IMR-90 (cell line): ENCODE results near the gene TPST1. TPM values are rescaled to one million over a fixed set of nuclear protein-coding genes. Genes with fewer than 3 reads are reported as not detected.

Experiments
- ATAC-seq: fragments of 200-7000 bp; cut with Tn5 transposase; 2 replicates; pipeline ENCODE4 v1.9.1; 2020; ENCODE audit warnings: low read depth, mild to moderate bottlenecking, moderate library complexity
- BruUV-seq: library from RNA; stranded (reverse); fragments of 400-500 nt; replicated peaks from 2 replicates; lab custom pipeline; 2021; lab: Mats Ljungman, UMichigan
- CTCF ChIA-PET: fragments of 300-600 bp; formaldehyde crosslinking; extraction: SDS; loops from one replicate; lab custom pipeline; 2021; ENCODE audit warnings: antibody characterized with exemption; lab: Yijun Ruan, JAX
- POLR2A ChIA-PET: fragments of 300-600 bp; sonication (Branson Sonifier 250); formaldehyde crosslinking; loops from one replicate; lab custom pipeline; 2022; ENCODE audit warnings: antibody characterized with exemption; ENCODE audit not compliant: unreplicated experiment; lab: Charles Lee
- DNase-seq: peaks from one replicate; pipeline ENCODE4 v3.0.0; 2013
- H2AFZ ChIP-seq: replicated peaks from 2 replicates; pipeline ENCODE3; 2013; ENCODE audit warnings: low read length, mild to moderate bottlenecking; ENCODE audit not compliant: poor library complexity
- H2AK5ac ChIP-seq: 2 replicates; pipeline ENCODE4 v1.6.1; 2013; ENCODE audit warnings: low read depth, low read length, inconsistent platforms
- H2AK9ac ChIP-seq: replicated peaks from 2 replicates; pipeline ENCODE3; 2013; ENCODE audit warnings: mild to moderate bottlenecking, low read depth, low read length, moderate library complexity; ENCODE audit not compliant: poor library complexity
- H2BK120ac ChIP-seq: 2 replicates; pipeline ENCODE4 v1.6.1; 2013; ENCODE audit warnings: low read depth, low read length, inconsistent platforms
- H2BK15ac ChIP-seq: 3 replicates; pipeline ENCODE4 v1.6.1; 2013; ENCODE audit warnings: low read depth, low read length, inconsistent platforms
- H2BK20ac ChIP-seq: 2 replicates; pipeline ENCODE4 v1.6.1; 2013; ENCODE audit warnings: low read depth, mild to moderate bottlenecking, inconsistent platforms, low read length, moderate library complexity
- H2BK5ac ChIP-seq: 2 replicates; pipeline ENCODE4 v1.6.1; 2013; ENCODE audit warnings: mild to moderate bottlenecking, low read depth, low read length, inconsistent platforms; ENCODE audit not compliant: poor library complexity, severe bottlenecking
- H3K14ac ChIP-seq: replicated peaks from 2 replicates; pipeline ENCODE4 v1.6.1; 2013; ENCODE audit warnings: low read depth, low read length, inconsistent platforms
- H3K18ac ChIP-seq: 2 replicates; pipeline ENCODE4 v1.6.1; 2013; ENCODE audit warnings: low read depth, low read length, control low read depth
- H3K23ac ChIP-seq: 2 replicates; pipeline ENCODE4 v1.6.1; 2013; ENCODE audit warnings: low read depth, low read length, inconsistent platforms
- H3K27ac ChIP-seq: 2 replicates; pipeline ENCODE4 v1.5.1; 2013; ENCODE audit warnings: mild to moderate bottlenecking, control low read depth, low read length; ENCODE audit not compliant: insufficient read depth
- H3K27me3 ChIP-seq: 2 replicates; pipeline ENCODE4 v1.6.1; 2013; ENCODE audit warnings: low read length; ENCODE audit not compliant: control insufficient read depth, insufficient read depth
- H3K36me3 ChIP-seq: 2 replicates; pipeline ENCODE4 v1.6.1; 2013; ENCODE audit warnings: low read length, mixed read lengths; ENCODE audit not compliant: control insufficient read depth, insufficient read depth
- H3K4ac ChIP-seq: 2 replicates; pipeline ENCODE4 v1.6.1; 2013; ENCODE audit warnings: low read depth, low read length, inconsistent platforms
- H3K4me1 ChIP-seq: 2 replicates; pipeline ENCODE4 v1.6.1; 2013; ENCODE audit warnings: low read length, mixed read lengths; ENCODE audit not compliant: control insufficient read depth, insufficient read depth
- H3K4me2 ChIP-seq: 2 replicates; pipeline ENCODE4 v1.6.1; 2013; ENCODE audit warnings: low read depth, mild to moderate bottlenecking, control low read depth, low read length, moderate library complexity
- H3K4me3 ChIP-seq: 2 replicates; pipeline ENCODE4 v1.5.1; 2013; ENCODE audit warnings: low read depth, mild to moderate bottlenecking, control low read depth, low read length, moderate library complexity; ENCODE audit not compliant: insufficient read depth
- H3K56ac ChIP-seq: 2 replicates; pipeline ENCODE4 v1.6.1; 2013; ENCODE audit warnings: low read length, inconsistent platforms; ENCODE audit not compliant: insufficient read depth; ENCODE audit errors: extremely low read depth
- H3K79me1 ChIP-seq, 2 experiments: 2 replicates each; pipeline ENCODE4 v1.6.1; 2013; ENCODE audit warnings: low read length in 2 of 2, inconsistent platforms in 1 of 2, low read depth in 1 of 2
- H3K9ac ChIP-seq: 2 replicates; pipeline ENCODE4 v1.6.1; 2013; ENCODE audit warnings: low read depth, low read length, control low read depth
- H3K9me1 ChIP-seq: 2 replicates; pipeline ENCODE4 v1.6.1; 2013; ENCODE audit warnings: low read length, inconsistent platforms; ENCODE audit not compliant: insufficient read depth
- H3K9me3 ChIP-seq: 2 replicates; pipeline ENCODE4 v1.6.1; 2013; ENCODE audit warnings: low read length; ENCODE audit not compliant: control insufficient read depth, insufficient read depth
- H4K20me1 ChIP-seq: 2 replicates; pipeline ENCODE4 v1.6.1; 2013; ENCODE audit warnings: low read length, inconsistent platforms; ENCODE audit not compliant: insufficient read depth
- H4K5ac ChIP-seq: 2 replicates; pipeline ENCODE4 v1.6.1; 2013; ENCODE audit warnings: mild to moderate bottlenecking, low read depth, low read length, control low read depth
- H4K8ac ChIP-seq, 2 experiments: 2 replicates each; pipeline ENCODE4 v1.6.1; 2013; ENCODE audit warnings: low read depth in 2 of 2, low read length in 2 of 2, control low read depth in 1 of 2, inconsistent platforms in 1 of 2
- H4K91ac ChIP-seq: 2 replicates; pipeline ENCODE4 v1.6.1; 2013; ENCODE audit warnings: low read depth, low read length, inconsistent platforms; ENCODE audit not compliant: insufficient read depth
- CHD1 ChIP-seq: IDR thresholded peaks from 2 replicates; pipeline ENCODE4 v1.6.1; 2012; ENCODE audit warnings: low read depth, low read length, improper control_type of control experiment
- ELK1 ChIP-seq: fragments of 150-350 bp; IDR thresholded peaks from 2 replicates; pipeline ENCODE4 v1.6.1; 2016; ENCODE audit warnings: low read depth, mild to moderate bottlenecking, low read length, moderate library complexity, borderline replicate concordance
- FOS ChIP-seq: fragments of 150-350 bp; IDR thresholded peaks from 2 replicates; pipeline ENCODE4 v1.6.1; 2016; ENCODE audit warnings: low read depth, low read length
- MAZ ChIP-seq: IDR thresholded peaks from 2 replicates; pipeline ENCODE4 v1.6.1; 2012; ENCODE audit warnings: low read depth, mild to moderate bottlenecking, low read length, improper control_type of control experiment, moderate library complexity, borderline replicate concordance
- MXI1 ChIP-seq: IDR thresholded peaks from 2 replicates; pipeline ENCODE4 v1.6.1; 2012; ENCODE audit warnings: low read depth, mild to moderate bottlenecking, low read length, moderate library complexity, borderline replicate concordance
- NFE2L2 ChIP-seq: fragments of 150-350 bp; IDR thresholded peaks from 2 replicates; pipeline ENCODE4 v1.6.1; 2016; ENCODE audit warnings: low read depth, mild to moderate bottlenecking, low read length
- POLR2A ChIP-seq: IDR thresholded peaks from 2 replicates; pipeline ENCODE4 v1.6.1; 2012; ENCODE audit warnings: mild to moderate bottlenecking, low read depth, low read length
- RFX5 ChIP-seq: IDR thresholded peaks from 2 replicates; pipeline ENCODE4 v1.8.0; 2012; ENCODE audit warnings: low read depth, mild to moderate bottlenecking, low read length, moderate library complexity
- USF2 ChIP-seq: fragments of 150-350 bp; IDR thresholded peaks from 2 replicates; pipeline ENCODE4 v1.6.1; 2017; ENCODE audit warnings: mild to moderate bottlenecking, antibody characterized with exemption, low read length, low read depth
- WGBS, 2 experiments: methylation state at CpG; one replicate each; pipeline versions ENCODE4 v1.1.5 to v1.1.7; 2013; ENCODE audit warnings: missing lambda C conversion rate in 2 of 2; ENCODE audit not compliant: insufficient read length in 1 of 2; ENCODE audit errors: extremely low coverage in 2 of 2; 5-methylcytosine and 5-hydroxymethylcytosine counted together
- dilution Hi-C: fragments of 300-500 bp; cut with HindIII; formaldehyde crosslinking; loops from one replicate; pipeline ENCODE4 v1.14.3; 2018; ENCODE audit warnings: low sequenced_read_pairs; ENCODE audit not compliant: unreplicated experiment
- in situ Hi-C: fragments of 300-500 bp; cut with MboI; formaldehyde crosslinking; loops from 3 replicates; pipeline ENCODE4 v1.14.3; 2019; ENCODE audit warnings: low sequenced_read_pairs, inconsistent platforms, mixed read lengths
- intact Hi-C: fragments of 100-400 bp; cut with micrococcal nuclease; formaldehyde crosslinking; loops from 2 replicates; pipeline ENCODE4 v1.10.0; 2022
- polyA plus RNA-seq, 3 experiments: library from polyadenylated mRNA; depleted of rRNA; stranded (reverse); fragments of >200 nt; gene quantifications; 2 replicates each; pipeline ENCODE4 v1.2.3, GENCODE V29; 2012; ENCODE audit warnings: low replicate concordance in 1 of 3
- total RNA-seq: library from RNA; depleted of rRNA; stranded (reverse); fragments of >200 nt; gene quantifications from 2 replicates; pipeline ENCODE4 v1.2.3, GENCODE V29; 2012

Gene TPST1
- total and polyA plus RNA-seq, 2 of the 4 experiments (the other 2 are of a cell fraction): 37.7 to 58.6 TPM

GRCh38 chr7:66313886-66314568 lies 108.9 kb downstream of the TPST1 start:
- no TSS peak for BruUV-seq
- H4K91ac ChIP-seq: no peak overlapping the region
- H3K14ac ChIP-seq: no peak overlapping the region
- H3K4me1 ChIP-seq: peaks cover 3% of the 10 kb centered on the region; the same call in 1 of the 2 replicates
- CTCF ChIA-PET: no interaction called here
- H2BK5ac ChIP-seq: no peak overlapping the region
- no peak overlapping the region for H3K4ac ChIP-seq
- DNase-seq (no peak), ATAC-seq (no peak)
- H4K5ac ChIP-seq: no peak overlapping the region
- no peak overlapping the region for H2AK9ac ChIP-seq
- POLR2A ChIA-PET: no interaction called here
- peaks cover 15 to 44% of the 10 kb centered on the region in 2 experiments; a peak in 3 of 4 replicates for H3K79me1 ChIP-seq
- no peak overlapping the region for H2BK120ac ChIP-seq
- no peak for TF ChIP-seq ELK1
- TF ChIP-seq USF2: no peak
- no peak for TF ChIP-seq MAZ
- no peak for TF ChIP-seq FOS
- TF ChIP-seq MXI1: no peak
- TF ChIP-seq CHD1: no peak
- no peak for TF ChIP-seq RFX5
- no peak for TF ChIP-seq NFE2L2
- TF ChIP-seq POLR2A: no peak
- no peak overlapping the region for H3K18ac ChIP-seq
- H3K9me1 ChIP-seq: peaks cover 9% of the 10 kb centered on the region
- no peak overlapping the region for H4K8ac ChIP-seq
- no peak overlapping the region for H3K27ac ChIP-seq
- H3K56ac ChIP-seq: no peak overlapping the region
- dilution Hi-C loops (no loop called here), intact Hi-C loops (no loop called here), in situ Hi-C loops (no loop called here)
- H2BK15ac ChIP-seq: no peak overlapping the region
- no peaks in the 10 kb centered on the region for H3K9me3 ChIP-seq
- no peak overlapping the region for H2AK5ac ChIP-seq
- no peak overlapping the region for H3K4me2 ChIP-seq
- no peaks in the 10 kb centered on the region for H3K27me3 ChIP-seq
- no peak overlapping the region for H3K23ac ChIP-seq
- no CpG with 5 or more reads among the region's 8 CpGs for WGBS, 2 experiments
- H2BK20ac ChIP-seq: no peak overlapping the region
- H2AFZ ChIP-seq: no peak overlapping the region
- H4K20me1 ChIP-seq: peaks cover 8% of the 10 kb centered on the region
- 0 out of 2 replicates have a peak, but pooled peaks cover 3% of the 10 kb centered on the region for H3K36me3 ChIP-seq
- no peak overlapping the region for H3K4me3 ChIP-seq
- no peak overlapping the region for H3K9ac ChIP-seq
